HepG2 (cell line): ENCODE measurements around the gene ASIC3. TPM values are rescaled to one million over a fixed set of nuclear protein-coding genes. Genes with fewer than 3 reads are reported as not detected.
A peak's percentile ranks its signal among the peaks of the same experiment; 100 is the strongest.

Experiments
- BORCS8-MEF2B ChIP-seq: sonication (generic); formaldehyde crosslinking; IDR thresholded peaks from 2 replicates; pipeline ENCODE4 v1.8.0; 2022; ENCODE audit warnings: mild to moderate bottlenecking, missing genetic modification reagents
- CBX1 ChIP-seq: IDR thresholded peaks from one replicate; pipeline ENCODE4 v1.6.1; 2016; ENCODE audit warnings: antibody characterized with exemption, low read depth
- CCAR2 ChIP-seq: fragments of 200-400 bp; formaldehyde crosslinking; optimal IDR thresholded peaks from 2 replicates; pipeline ENCODE3; 2018; ENCODE audit warnings: low read depth, mild to moderate bottlenecking, low read length, moderate library complexity
- ESRRA ChIP-seq: sonication (generic); formaldehyde crosslinking; IDR thresholded peaks from 2 replicates; pipeline ENCODE4 v1.5.1; 2020; ENCODE audit warnings: mild to moderate bottlenecking, low read depth, missing genetic modification reagents
- HNRNPH1 ChIP-seq: fragments of 200-400 bp; formaldehyde crosslinking; optimal IDR thresholded peaks from 2 replicates; pipeline ENCODE3; 2017; ENCODE audit warnings: mild to moderate bottlenecking, low read depth, low read length
- KDM3A ChIP-seq: IDR thresholded peaks from 2 replicates; pipeline ENCODE4 v1.6.1; 2018; ENCODE audit warnings: low read depth, missing compliant biosample characterization
- NFATC3 ChIP-seq: sonication (generic); formaldehyde crosslinking; IDR thresholded peaks from 2 replicates; pipeline ENCODE4 v1.5.1; 2020; ENCODE audit warnings: mild to moderate bottlenecking, missing genetic modification reagents
- REPIN1 ChIP-seq: sonication (generic); formaldehyde crosslinking; IDR thresholded peaks from 2 replicates; pipeline ENCODE4 v1.8.0; 2022; ENCODE audit warnings: missing genetic modification reagents, low read depth, mild to moderate bottlenecking, borderline replicate concordance
- SP4 ChIP-seq: sonication (generic); formaldehyde crosslinking; IDR thresholded peaks from 2 replicates; pipeline ENCODE4 v1.8.1; 2023; ENCODE audit warnings: mild to moderate bottlenecking, missing genetic modification reagents
- ZBTB20 ChIP-seq: sonication (generic); formaldehyde crosslinking; IDR thresholded peaks from 2 replicates; pipeline ENCODE4 v1.8.1; 2023; ENCODE audit warnings: missing genetic modification reagents, low read depth, mild to moderate bottlenecking, borderline replicate concordance
- ZFP62 ChIP-seq: sonication (generic); formaldehyde crosslinking; IDR thresholded peaks from 2 replicates; pipeline ENCODE4 v1.4.0; 2020; ENCODE audit warnings: missing genetic modification reagents
- ZFY ChIP-seq: sonication (generic); formaldehyde crosslinking; IDR thresholded peaks from 2 replicates; pipeline ENCODE4 v1.4.0; 2020; ENCODE audit warnings: missing genetic modification reagents
- ZNF136 ChIP-seq: sonication (generic); formaldehyde crosslinking; IDR thresholded peaks from 2 replicates; pipeline ENCODE4 v1.8.1; 2022; ENCODE audit warnings: low read depth, mild to moderate bottlenecking, moderate library complexity, missing genetic modification reagents
- ZNF3 ChIP-seq: IDR thresholded peaks from 2 replicates; pipeline ENCODE4 v1.7.0; 2017; ENCODE audit warnings: inconsistent platforms
- ZNF343 ChIP-seq: sonication (generic); formaldehyde crosslinking; IDR thresholded peaks from 2 replicates; pipeline ENCODE4 v1.4.0; 2020; ENCODE audit warnings: mild to moderate bottlenecking, missing genetic modification reagents
- ZNF552 ChIP-seq: sonication (generic); formaldehyde crosslinking; IDR thresholded peaks from 2 replicates; pipeline ENCODE4 v1.9.0; 2022; ENCODE audit warnings: missing genetic modification reagents, mild to moderate bottlenecking, borderline replicate concordance
- ZNF572 ChIP-seq: sonication (generic); formaldehyde crosslinking; IDR thresholded peaks from 2 replicates; pipeline ENCODE4 v1.5.1; 2020; ENCODE audit warnings: mild to moderate bottlenecking, missing genetic modification reagents
- ZNF773 ChIP-seq: sonication (generic); formaldehyde crosslinking; IDR thresholded peaks from 2 replicates; pipeline ENCODE4 v1.4.0; 2020; ENCODE audit warnings: missing genetic modification reagents, borderline replicate concordance
- ZNF782 ChIP-seq: sonication (generic); formaldehyde crosslinking; IDR thresholded peaks from 2 replicates; pipeline ENCODE4 v1.4.0; 2020; ENCODE audit warnings: missing genetic modification reagents, mild to moderate bottlenecking, borderline replicate concordance
- polyA plus RNA-seq, 8 experiments: library from polyadenylated mRNA; depleted of rRNA in 3 of 8; stranded (reverse) in 7 of 8; unstranded in 1 of 8; fragments of >200 nt; fragmentation: Illumina TruSeq in 4 of 8; extraction: Trizol in 4 of 8; gene quantifications; 2 replicates each; pipeline versions ENCODE4 v1.2.1 to v1.2.3, GENCODE V29; 2011 to 2016; ENCODE audit warnings: low read depth in 4 of 8, missing spikeins in 1 of 8, mixed read lengths in 1 of 8; ENCODE audit not compliant: insufficient read depth in 1 of 8
- total RNA-seq, 5 experiments: library from RNA; depleted of rRNA; stranded (reverse); fragments of >200 nt; fragmentation: Illumina TruSeq; extraction: Trizol; gene quantifications; 2 replicates each; pipeline ENCODE4 v1.2.3, GENCODE V29; 2016; ENCODE audit warnings: low read depth in 1 of 5
- TF ChIP-seq, protein P1 (sequence below): IDR thresholded peaks from 2 replicates; pipeline ENCODE4 v1.6.1; 2016; ENCODE audit warnings: missing compliant biosample characterization, missing genetic modification reagents, borderline replicate concordance
- TF ChIP-seq, protein P2 (sequence below): sonication (generic); formaldehyde crosslinking; IDR thresholded peaks from 2 replicates; pipeline ENCODE4 v1.5.1; 2020; ENCODE audit warnings: missing genetic modification reagents, mild to moderate bottlenecking, borderline replicate concordance
- TF ChIP-seq, protein P3 (sequence below): sonication (generic); formaldehyde crosslinking; conservative IDR thresholded peaks from 2 replicates; pipeline ENCODE4 v1.4.0; 2020; ENCODE audit warnings: missing genetic modification reagents
- TF ChIP-seq, protein P4 (sequence below): sonication (generic); formaldehyde crosslinking; IDR thresholded peaks from 2 replicates; pipeline ENCODE4 v1.5.0; 2020; ENCODE audit warnings: missing genetic modification reagents

Gene ASIC3
- total and polyA plus RNA-seq, 2 of the 13 experiments (the other 11 are each of a cell fraction or from before 2014, with no cell fraction given) = 0.51 TPM; not detected in 1

DNA sequence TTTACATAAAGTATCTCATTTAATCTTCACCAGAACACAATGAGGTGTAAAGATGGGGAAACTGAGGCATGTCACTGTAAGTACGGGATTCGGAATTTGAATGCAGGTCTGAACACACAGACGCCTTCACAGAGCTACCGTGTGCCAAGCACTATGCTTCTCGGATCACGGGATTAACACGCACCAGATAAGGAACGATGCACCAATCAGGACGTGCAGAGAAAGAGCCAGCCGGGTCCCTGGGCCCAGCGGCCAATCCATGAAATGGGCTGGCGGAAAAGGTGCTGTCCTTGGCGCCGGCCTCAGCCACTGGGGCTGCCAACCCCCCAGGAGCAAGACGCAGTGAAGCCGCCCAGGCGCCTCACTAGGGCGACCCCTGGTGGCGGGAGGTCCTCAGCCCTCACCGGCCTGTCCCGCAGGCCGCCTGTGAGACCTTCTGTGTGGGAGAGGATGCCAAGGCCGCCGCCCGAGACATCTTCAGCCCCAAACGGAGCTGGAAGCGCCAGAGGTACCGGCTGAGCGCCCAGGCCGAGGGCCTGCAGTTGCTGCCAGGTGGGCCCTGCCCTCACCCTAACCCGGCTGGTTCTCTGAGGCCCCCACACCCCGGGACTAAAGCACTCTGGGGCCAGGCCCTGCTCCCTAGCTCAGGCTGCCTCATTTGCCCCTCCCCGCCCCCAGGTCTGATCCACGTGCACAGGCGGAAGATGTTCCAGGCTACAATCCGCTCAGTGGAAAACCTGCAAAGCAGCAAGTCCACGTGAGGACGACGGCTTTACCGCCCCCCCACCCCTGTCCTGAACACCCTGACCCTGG is 39.6 kb upstream of the ASIC3 start (continued):
- TF ChIP-seq CCAR2 (no peak), REPIN1 (CRISPR knock-in tag) (peak; percentile 70; the same call in 1 of the 2 replicates), ZNF773 (CRISPR knock-in tag) (no peak), ZNF552 (CRISPR knock-in tag) (no peak), NFATC3 (no peak), SP4 (no peak), KDM3A (no peak), ZNF136 (CRISPR knock-in tag) (no peak), ZFP62 (no peak), ZNF572 (CRISPR knock-in tag) (no peak), ZBTB20 (CRISPR knock-in tag) (0 out of 2 replicates have a peak, but pooled peaks have one; percentile 57), ZNF3 (no peak), CBX1 (no peak), ZFY (CRISPR knock-in tag) (peak; percentile 82), ZNF343 (peak; percentile 81; the same call in 1 of the 2 replicates), ESRRA (no peak), ZNF782 (CRISPR knock-in tag) (no peak), HNRNPH1 (no peak), BORCS8-MEF2B (CRISPR knock-in tag) (0 out of 2 replicates have a peak, but pooled peaks have one; percentile 36)
- TF ChIP-seq, protein P1, sequence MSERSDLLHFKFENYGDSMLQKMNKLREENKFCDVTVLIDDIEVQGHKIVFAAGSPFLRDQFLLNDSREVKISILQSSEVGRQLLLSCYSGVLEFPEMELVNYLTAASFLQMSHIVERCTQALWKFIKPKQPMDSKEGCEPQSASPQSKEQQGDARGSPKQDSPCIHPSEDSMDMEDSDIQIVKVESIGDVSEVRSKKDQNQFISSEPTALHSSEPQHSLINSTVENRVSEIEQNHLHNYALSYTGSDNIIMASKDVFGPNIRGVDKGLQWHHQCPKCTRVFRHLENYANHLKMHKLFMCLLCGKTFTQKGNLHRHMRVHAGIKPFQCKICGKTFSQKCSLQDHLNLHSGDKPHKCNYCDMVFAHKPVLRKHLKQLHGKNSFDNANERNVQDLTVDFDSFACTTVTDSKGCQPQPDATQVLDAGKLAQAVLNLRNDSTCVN (CRISPR knock-in tag) = no peak
- TF ChIP-seq, protein P2, sequence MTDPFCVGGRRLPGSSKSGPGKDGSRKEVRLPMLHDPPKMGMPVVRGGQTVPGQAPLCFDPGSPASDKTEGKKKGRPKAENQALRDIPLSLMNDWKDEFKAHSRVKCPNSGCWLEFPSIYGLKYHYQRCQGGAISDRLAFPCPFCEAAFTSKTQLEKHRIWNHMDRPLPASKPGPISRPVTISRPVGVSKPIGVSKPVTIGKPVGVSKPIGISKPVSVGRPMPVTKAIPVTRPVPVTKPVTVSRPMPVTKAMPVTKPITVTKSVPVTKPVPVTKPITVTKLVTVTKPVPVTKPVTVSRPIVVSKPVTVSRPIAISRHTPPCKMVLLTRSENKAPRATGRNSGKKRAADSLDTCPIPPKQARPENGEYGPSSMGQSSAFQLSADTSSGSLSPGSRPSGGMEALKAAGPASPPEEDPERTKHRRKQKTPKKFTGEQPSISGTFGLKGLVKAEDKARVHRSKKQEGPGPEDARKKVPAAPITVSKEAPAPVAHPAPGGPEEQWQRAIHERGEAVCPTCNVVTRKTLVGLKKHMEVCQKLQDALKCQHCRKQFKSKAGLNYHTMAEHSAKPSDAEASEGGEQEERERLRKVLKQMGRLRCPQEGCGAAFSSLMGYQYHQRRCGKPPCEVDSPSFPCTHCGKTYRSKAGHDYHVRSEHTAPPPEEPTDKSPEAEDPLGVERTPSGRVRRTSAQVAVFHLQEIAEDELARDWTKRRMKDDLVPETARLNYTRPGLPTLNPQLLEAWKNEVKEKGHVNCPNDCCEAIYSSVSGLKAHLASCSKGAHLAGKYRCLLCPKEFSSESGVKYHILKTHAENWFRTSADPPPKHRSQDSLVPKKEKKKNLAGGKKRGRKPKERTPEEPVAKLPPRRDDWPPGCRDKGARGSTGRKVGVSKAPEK (CRISPR knock-in tag) = no peak; the same call in 1 of the 2 replicates
- TF ChIP-seq, protein P3, sequence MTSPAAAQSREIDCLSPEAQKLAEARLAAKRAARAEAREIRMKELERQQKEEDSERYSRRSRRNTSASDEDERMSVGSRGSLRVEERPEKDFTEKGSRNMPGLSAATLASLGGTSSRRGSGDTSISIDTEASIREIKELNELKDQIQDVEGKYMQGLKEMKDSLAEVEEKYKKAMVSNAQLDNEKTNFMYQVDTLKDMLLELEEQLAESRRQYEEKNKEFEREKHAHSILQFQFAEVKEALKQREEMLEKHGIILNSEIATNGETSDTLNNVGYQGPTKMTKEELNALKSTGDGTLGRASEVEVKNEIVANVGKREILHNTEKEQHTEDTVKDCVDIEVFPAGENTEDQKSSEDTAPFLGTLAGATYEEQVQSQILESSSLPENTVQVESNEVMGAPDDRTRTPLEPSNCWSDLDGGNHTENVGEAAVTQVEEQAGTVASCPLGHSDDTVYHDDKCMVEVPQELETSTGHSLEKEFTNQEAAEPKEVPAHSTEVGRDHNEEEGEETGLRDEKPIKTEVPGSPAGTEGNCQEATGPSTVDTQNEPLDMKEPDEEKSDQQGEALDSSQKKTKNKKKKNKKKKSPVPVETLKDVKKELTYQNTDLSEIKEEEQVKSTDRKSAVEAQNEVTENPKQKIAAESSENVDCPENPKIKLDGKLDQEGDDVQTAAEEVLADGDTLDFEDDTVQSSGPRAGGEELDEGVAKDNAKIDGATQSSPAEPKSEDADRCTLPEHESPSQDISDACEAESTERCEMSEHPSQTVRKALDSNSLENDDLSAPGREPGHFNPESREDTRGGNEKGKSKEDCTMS (CRISPR knock-in tag) = no peak
- TF ChIP-seq, protein P4, sequence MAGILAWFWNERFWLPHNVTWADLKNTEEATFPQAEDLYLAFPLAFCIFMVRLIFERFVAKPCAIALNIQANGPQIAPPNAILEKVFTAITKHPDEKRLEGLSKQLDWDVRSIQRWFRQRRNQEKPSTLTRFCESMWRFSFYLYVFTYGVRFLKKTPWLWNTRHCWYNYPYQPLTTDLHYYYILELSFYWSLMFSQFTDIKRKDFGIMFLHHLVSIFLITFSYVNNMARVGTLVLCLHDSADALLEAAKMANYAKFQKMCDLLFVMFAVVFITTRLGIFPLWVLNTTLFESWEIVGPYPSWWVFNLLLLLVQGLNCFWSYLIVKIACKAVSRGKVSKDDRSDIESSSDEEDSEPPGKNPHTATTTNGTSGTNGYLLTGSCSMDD (CRISPR knock-in tag) = no peak
